Fibroblast of villous mesenchyme (primary cell): ENCODE results near the gene VDAC2. TPM values are rescaled to one million over a fixed set of nuclear protein-coding genes. Genes with fewer than 3 reads are reported as not detected.
"Not testable (repeated sequence)": the region's sequence is repeated elsewhere in the genome, so short reads cannot be mapped to it uniquely, and the experiment has no call there.

Source experiments
- DNase-seq: peaks from one replicate; pipeline ENCODE4 v3.0.0-alpha.2; 2010; ENCODE audit warnings: low read depth
- H3K4me3 ChIP-seq: 2 replicates; pipeline ENCODE4 v1.5.1; 2011; ENCODE audit warnings: low read depth, mild to moderate bottlenecking, low read length
- total RNA-seq: library from RNA; depleted of rRNA; stranded (reverse); fragments of >200 nt; gene quantifications from 2 replicates; pipeline ENCODE4 v1.2.3, GENCODE V29; 2012
- TF ChIP-seq, protein P1 (sequence below): IDR thresholded peaks from 2 replicates; pipeline ENCODE4 v1.5.1; 2012; ENCODE audit warnings: low read depth, mild to moderate bottlenecking, low read length; ENCODE audit not compliant: insufficient read depth

Gene VDAC2
- total RNA-seq, 1 donor: 182 TPM

DNA sequence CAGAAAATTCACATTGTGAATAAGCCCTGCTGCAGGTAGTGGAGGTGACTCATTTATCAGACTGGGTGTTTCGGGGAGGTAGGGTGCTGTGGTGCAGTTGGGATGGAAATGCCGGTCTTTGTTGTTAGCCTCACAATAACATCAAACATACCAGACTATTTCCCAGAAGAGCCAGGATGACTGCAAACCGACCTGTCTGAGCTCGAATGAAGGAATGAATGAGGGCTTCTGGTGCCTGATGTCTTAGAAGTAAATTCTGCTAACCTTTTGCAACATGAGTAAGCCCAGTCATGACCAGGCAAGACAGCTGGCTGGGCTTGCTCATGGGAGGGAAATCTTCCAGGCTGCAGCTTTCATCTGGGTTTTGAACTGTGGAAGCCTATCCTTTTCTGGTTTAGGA, 2.4 kb upstream of the VDAC2 start:
- peak; percentile 70 for DNase-seq
- TF ChIP-seq, protein P1, sequence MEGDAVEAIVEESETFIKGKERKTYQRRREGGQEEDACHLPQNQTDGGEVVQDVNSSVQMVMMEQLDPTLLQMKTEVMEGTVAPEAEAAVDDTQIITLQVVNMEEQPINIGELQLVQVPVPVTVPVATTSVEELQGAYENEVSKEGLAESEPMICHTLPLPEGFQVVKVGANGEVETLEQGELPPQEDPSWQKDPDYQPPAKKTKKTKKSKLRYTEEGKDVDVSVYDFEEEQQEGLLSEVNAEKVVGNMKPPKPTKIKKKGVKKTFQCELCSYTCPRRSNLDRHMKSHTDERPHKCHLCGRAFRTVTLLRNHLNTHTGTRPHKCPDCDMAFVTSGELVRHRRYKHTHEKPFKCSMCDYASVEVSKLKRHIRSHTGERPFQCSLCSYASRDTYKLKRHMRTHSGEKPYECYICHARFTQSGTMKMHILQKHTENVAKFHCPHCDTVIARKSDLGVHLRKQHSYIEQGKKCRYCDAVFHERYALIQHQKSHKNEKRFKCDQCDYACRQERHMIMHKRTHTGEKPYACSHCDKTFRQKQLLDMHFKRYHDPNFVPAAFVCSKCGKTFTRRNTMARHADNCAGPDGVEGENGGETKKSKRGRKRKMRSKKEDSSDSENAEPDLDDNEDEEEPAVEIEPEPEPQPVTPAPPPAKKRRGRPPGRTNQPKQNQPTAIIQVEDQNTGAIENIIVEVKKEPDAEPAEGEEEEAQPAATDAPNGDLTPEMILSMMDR: no peak
- no peak overlapping the region for H3K4me3 ChIP-seq

DNA sequence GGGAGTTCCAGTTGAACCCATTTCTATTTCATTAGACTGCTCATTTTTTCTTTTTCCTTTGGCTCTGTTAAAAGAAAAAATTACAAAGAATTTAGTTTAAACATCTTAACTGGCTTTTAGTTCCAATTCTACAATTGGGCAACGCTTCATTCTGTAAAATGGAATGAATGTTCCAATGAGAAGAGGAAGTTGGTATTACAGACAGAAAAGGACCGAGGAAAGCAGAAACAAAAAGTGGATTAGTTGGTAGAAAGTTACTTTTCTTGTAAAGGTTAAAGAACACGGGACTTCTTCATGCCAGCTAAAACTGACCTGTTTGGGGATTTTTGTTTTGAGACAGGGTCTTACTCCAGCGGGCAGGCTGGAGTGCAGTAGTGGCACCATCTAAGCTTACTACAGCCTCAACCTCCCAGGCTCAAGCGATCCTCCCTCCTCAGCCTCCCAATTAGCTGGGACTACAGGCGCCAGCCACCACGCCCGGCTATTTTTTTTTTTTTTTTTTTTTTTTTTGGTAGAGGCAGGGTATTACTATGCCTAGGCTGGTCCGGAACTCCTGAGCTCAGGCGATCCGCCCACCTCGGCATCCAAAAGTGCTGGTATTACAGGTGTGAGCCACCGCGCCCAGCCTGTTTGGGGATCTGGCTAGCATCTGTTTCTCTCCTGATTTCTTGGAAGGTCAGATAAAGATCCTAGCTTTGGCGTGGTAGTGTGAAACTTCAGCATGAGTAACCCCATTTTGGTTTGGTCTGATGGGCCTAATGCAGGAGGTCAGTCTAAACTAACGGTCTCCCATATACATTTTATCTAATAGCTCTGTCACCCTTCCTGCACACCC, 1.3 kb upstream of the VDAC2 start:
- H3K4me3 ChIP-seq: peak overlapping the region; percentile 85
- TF ChIP-seq, protein P1: no peak
- no peak for DNase-seq

DNA sequence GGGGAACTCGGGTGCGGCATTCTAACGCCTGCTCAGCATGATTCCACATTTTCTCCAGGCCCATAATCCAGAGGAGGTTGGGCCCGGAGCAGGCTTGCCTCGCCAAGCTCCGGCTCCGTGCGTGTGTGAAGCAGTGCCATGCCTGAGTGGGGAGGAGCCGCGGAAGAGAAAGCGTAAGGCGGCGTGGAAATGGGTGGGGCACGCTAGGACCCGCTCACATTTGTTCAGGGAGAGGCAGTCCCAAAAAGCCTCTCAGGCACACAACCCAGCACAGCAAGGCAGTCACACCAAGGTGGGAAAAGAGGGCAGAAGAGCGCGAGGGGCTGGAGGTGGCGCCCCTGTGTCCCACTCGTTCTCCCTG, 695 bp upstream of the VDAC2 start:
- DNase-seq: peak; percentile 74
- TF ChIP-seq, protein P1: no peak
- H3K4me3 ChIP-seq: peak overlapping the region; percentile 85

DNA sequence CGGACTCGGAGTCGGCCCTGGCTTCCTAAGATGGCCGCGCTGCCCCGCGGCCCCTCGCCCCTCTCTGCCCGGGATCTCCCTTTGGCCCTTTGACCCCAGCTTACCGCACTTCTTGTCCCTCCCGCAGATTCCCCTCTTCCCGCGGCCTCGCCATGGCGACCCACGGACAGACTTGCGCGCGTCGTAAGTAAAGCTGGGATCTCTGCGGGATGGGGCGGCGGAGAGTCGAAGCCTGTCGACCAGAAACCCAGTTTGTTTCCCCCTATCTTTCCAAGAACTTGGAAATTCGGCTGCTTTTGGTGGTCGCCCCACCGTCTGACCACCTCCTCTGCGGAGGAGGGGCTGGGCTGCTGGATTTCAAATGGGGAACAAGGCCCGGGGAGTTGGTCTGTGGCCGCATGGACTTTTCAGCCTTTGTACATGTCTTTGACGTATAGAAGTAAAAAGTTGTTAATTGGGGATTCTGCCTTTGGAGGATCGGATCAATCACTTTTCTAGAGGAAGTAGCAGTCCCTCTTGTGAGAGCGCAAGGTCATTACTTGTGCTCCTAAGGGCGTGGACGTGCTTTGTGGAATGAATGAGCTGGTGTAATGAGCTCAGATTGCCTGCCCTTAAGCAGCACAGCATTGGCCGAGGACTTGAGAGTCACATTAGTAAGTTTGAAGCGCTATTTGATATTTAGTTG, 553 bp downstream of the VDAC2 start:
- peak overlapping the region; percentile 85 for H3K4me3 ChIP-seq
- TF ChIP-seq, protein P1: no peak
- DNase-seq: peak; percentile 62

DNA sequence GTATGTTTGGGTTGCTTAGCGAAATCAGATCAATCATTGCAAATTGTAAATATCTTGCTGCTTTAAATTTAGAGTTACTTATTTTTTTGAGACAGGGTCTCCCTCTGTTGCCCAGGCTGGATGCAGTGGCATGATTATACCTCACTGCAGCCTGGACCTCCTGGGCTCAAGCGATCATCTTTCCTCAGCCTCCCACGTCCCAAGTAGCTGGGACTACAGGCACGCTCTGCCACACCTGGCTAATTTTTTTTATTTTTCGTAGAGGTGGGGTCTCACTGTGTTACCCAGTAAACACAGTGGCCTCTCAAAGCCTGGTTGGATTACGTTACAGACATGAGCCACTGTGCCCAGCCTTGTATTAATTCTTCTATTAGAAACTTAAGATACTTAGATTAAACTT, 1.7 kb downstream of the VDAC2 start:
- TF ChIP-seq, protein P1: no peak
- H3K4me3 ChIP-seq: peak overlapping the region; percentile 85
- DNase-seq: no peak

DNA sequence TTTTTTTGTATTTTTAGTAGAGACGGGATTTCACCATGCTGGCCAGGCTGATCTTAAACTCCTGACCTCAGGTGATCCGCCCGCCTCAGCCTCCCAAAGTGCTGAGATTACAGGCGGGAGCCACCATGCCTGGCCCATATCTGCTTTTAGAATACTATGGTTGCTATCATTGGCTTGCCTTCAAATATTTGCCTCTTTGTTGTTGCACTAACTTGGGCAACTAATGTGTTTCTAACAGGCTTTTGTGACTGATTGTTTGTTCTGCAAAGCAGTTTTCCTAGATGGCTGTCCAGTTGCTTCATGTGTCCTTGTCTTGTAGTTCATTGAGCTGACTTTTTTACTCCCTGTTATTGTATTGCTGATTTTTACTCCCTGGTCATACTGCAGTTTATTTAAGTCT, 9.7 kb downstream of the VDAC2 start:
- no peak overlapping the region for H3K4me3 ChIP-seq
- TF ChIP-seq, protein P1: no peak
- DNase-seq: no peak

DNA sequence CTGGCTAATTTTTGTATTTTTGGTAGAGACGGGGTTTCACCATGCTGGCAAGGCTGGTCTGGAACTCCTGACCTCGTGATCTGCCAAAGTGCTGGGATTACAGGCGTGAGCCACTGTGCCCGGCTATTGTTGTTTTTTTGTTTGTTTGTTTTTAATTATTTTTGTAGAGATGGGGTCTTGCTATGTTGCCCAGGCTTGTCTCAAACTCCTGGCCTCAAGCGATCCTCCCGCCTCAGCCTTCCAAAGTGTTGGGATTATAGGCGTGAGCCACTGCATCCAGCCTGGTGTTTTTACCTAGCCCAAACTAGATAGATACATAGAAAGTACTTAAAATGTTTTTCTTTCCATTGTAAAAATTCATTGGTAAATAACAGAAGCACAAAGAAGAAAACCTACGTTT, 10.9 kb downstream of the VDAC2 start:
- H3K4me3 ChIP-seq, DNase-seq: not testable (repeated sequence)
